GM21786 (cell line): ENCODE data around the gene EFNA1.

Experiments used
- ATAC-seq: cut with Tn5 transposase; IDR thresholded peaks from one replicate; pipeline ENCODE4 v1.9.1; 2021; ENCODE audit not compliant: unreplicated experiment

EFNA1 gene

DNA sequence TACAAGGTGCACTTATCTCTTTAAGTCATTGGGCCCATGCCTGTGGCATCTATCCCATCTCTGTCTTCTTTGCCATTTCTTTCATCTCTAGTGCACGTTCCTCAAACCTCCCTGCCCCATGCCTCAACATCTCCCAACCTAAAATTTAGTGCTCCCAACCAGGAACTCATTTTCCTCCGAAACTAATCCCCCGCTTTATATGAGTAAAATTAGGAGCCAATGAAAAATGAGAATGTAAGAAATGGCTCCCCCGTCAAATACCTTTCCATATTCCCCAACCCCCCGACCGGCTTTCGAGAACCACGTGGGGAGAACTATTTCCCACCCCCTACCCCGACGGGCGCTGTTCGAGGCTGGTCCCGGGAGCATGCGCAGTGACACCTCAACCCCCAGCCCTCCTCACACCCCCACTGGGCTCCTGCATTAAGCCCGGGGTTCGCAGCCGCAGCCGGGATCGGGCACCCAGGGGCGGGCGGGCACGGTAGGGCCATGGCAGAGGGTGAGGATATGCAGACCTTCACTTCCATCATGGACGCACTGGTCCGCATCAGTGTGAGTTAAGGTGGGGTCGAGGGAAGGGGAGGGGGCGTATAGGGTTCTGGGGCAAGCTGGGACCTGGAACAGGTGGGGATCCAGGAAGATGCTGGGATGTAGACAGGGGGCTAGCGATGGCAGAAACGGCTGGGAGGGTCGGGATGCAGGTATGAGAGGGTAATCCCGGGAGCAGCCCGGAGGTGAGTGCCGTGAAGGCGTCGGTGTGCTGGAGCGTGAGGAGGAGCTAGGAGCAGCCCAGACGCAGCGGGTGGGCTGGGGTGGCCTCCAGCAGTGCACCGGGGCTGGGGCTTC is 46.0 kb downstream of the EFNA1 start, which contains the start of gene TRIM46:
Gene TRIM46, plus strand, starts transcription at position 372 of the 846 bp plus-strand sequence. Its CDS starts 118 bp downstream, at position 490.
- no peak for ATAC-seq

GRCh38 chr1:155174324-155175280 is 46.9 kb downstream of the EFNA1 start:
- ATAC-seq: no peak

- no peak for ATAC-seq
These were observed 47.7 kb downstream of the EFNA1 start for GRCh38 chr1:155175281-155175926.

DNA sequence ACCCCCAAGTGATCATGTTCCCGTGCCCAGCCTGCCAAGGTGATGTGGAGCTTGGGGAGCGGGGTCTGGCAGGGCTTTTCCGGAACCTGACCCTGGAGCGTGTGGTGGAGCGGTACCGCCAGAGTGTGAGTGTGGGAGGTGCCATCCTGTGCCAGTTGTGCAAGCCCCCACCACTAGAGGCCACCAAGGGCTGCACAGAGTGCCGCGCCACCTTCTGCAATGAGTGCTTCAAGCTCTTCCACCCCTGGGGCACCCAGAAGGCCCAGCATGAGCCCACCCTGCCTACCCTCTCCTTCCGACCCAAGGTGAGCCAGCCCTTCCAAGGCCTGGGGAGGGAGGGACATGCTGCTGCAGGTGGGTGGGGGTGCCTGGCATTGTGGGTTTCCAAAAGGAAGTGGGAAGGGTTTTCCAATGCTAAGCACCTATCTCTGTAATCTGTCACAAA is 48.3 kb downstream of the EFNA1 start:
- no peak for ATAC-seq

- no peak for ATAC-seq
These were observed 48.9 kb downstream of the EFNA1 start for GRCh38 chr1:155176544-155177071.

GRCh38 chr1:155177192-155177917 is 49.7 kb downstream of the EFNA1 start:
- no peak for ATAC-seq

DNA sequence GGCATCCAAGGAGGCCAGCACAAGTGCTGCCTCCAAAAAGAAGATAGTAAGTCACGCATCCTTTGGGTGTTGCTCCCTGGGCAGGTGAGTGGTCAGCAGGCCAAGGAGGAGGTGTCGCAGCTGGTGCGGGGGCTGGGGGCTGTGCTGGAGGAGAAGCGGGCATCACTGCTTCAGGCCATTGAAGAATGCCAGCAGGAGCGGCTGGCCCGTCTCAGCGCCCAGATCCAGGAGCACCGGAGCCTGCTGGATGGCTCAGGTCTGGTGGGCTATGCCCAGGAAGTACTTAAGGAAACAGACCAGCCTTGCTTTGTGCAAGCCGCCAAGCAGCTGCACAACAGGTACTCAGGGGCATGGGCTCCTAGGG is 50.2 kb downstream of the EFNA1 start:
- ATAC-seq: no peak

DNA sequence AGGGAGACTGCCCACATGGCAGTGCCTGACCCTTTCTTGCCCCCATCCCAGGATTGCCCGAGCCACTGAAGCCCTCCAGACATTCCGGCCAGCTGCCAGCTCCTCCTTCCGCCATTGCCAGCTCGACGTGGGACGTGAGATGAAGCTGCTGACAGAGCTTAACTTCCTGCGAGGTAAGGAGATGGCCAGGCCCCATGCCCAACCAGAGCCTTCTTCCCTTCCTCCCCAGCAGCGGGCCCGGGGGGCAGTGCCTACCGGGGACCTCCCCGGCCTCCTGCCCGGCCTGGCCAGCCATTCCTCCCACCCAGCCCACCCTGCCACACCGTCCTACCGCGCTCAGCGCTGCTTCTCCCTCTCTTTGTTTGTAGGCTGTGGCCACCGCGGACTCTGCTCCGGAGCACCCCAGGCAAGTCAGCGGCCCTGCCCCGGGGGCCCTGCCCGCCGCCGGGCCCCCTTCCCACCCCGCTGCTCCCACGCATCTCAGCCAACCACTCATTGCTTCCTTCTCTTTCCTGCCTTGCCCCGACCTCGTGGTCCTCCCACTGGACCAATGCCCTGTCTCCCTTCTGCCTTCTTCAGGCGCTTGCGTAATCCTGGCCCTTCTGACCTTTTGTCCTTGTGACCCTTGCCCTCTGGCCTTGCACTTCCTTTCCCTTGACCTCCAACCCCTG is 50.9 kb downstream of the EFNA1 start:
- ATAC-seq: no peak

GRCh38 chr1:155179112-155180031 is 51.7 kb downstream of the EFNA1 start:
- ATAC-seq: no peak

DNA sequence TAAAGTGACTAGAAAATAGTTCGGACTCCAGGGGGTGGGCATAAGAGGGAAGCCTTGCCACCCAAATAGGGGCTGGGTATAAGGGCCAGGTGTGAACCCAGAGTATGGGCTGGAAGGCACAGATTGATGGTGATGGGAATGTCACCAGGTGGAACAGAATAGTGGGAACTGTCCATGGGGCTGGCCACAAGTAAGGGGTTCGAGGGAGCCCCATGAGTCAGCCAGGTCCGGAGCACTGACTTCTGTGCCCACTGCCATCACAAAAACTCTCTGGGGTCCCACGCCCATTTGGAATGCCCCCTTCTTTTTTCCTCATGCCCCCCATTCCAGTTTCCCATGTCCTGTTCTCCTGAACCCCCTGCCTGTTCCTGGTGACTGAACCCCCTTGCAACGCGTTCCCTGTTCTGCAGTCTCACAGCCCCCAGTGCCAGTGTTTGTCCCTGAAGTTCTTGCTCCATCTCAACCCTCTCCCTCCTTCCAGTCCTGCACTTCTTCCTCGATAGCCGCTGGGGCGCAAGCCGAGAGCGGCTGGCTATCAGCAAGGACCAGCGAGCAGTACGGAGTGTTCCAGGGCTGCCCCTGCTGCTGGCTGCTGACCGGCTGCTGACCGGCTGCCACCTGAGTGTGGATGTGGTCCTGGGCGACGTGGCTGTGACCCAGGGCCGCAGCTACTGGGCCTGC is 53.8 kb downstream of the EFNA1 start:
- no peak for ATAC-seq

DNA sequence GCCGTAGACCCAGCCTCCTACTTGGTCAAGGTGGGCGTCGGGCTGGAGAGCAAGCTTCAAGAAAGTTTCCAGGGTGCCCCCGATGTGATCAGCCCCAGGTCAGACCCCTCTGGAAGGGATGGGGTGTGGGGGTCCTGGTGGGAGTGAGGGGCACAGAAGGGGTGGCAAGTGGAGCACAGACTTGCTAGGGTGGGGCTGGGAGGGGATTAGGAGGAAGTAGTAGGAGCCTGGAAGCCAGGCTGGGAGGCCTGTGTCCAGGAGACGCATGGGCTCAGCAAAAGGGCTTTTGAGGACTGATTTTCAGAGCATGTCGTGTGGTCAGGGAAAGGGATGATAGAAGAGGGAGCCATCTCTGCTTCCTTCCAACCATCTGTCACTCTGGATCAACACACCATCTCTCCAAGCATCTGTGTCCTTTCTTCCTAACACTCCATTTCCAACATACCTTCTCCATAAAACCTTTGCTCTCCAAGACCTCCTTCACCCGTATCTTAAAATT is 54.4 kb downstream of the EFNA1 start:
- no peak for ATAC-seq

DNA sequence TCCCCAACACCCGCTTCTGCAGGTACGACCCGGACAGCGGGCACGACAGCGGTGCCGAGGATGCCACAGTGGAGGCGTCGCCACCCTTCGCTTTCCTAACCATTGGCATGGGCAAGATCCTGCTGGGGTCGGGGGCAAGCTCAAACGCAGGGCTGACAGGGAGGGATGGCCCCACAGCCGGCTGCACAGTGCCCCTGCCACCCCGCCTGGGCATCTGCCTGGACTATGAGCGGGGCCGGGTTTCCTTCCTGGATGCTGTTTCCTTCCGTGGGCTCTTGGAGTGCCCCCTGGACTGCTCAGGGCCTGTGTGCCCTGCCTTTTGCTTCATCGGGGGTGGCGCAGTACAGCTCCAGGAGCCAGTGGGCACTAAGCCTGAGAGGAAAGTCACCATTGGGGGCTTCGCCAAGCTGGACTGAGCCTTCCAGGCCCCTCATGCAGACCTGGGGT is 56.1 kb downstream of the EFNA1 start:
- ATAC-seq: no peak

GRCh38 chr1:155184351-155184811 is 56.7 kb downstream of the EFNA1 start:
- no peak for ATAC-seq
